ENCODE data around the gene AMIGO1. TPM values are rescaled to one million over a fixed set of nuclear protein-coding genes. Genes with fewer than 3 reads are reported as not detected.
A peak's percentile ranks its signal among the peaks of the same experiment; 100 is the strongest.

Gene AMIGO1
- total and polyA plus RNA-seq, 10 of the 15 experiments (the other 5 are each of a cell fraction or from before 2014, with no cell fraction given): 0.02 to 0.28 (median 0.08) TPM; not detected in 1

DNA sequence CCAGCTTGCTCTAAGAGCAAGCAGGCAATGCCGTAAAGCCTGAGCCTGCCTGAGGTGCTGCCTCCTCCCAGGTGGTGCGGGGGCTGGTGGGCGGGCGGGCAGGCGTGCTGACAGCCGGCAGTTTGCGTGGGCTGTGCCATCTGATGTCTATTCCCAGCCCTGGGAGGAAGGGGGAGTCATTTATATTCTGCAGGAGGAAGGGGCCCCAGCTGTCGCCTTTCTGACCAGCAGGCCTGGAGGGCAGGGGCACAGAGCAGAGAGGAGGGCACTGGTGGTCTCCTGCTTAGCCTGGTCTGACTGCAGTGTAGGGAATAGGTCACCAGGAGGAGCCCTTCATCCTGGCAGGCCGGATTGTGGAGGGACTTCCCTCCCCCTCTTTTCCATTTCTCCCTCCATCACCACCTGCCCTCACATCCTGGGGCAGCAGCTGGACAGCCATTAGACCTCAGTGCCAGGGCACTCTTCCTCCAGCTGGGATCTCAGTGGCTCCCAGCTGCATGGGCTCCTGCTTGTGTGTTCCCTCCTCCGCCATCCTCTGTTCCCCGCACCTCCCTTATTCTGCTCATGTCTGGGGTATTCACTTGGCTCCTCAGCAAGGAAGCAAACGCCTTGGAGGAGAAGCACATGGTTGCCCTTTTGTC is 11.2 kb downstream of the AMIGO1 start:
- CTCF ChIA-PET: interaction anchor here (0.6 to 26.7 kb wide), 16 partner anchors 8 to 299 kb away, joined by 3 to 1280 read pairs (median 4); partner anchors contain the start of genes AMIGO1, GPR61 and GSTM1
- ATAC-seq (peak; percentile 8; the same call in 1 of the 3 replicates), DNase-seq (ENCODE audit: low read depth, low spot score) (no peak), FAIRE-seq (no peak)
- peaks cover 9% of the 10 kb centered on the region for H3K79me2 ChIP-seq (ENCODE audit: control insufficient read depth, insufficient read depth, low read length)
- peaks cover 4% of the 10 kb centered on the region; the same call in 1 of the 2 replicates for H4K20me1 ChIP-seq (ENCODE audit: control insufficient read depth, insufficient read depth)
- peaks cover 4% of the 10 kb centered on the region for H3K4me1 ChIP-seq (ENCODE audit: control insufficient read depth, insufficient read depth, low read length)
- H3K9me3 ChIP-seq (replicated peaks; ENCODE audit: control insufficient read depth, insufficient read depth, low read length): no peaks in the 10 kb centered on the region
- SMC1A ChIA-PET (ENCODE audit: uncharacterized antibody, unreplicated experiment): interaction anchor here (0.9 to 14.4 kb wide), 7 partner anchors 8 to 48 kb away, joined by 3 to 431 read pairs (median 4); no protein-coding TSS in a partner anchor
- RAD21 ChIA-PET (ENCODE audit: unreplicated experiment): interaction anchor here (0.7 to 13.4 kb wide), 6 partner anchors 15 to 73 kb away, joined by 3 to 422 read pairs (median 4); no protein-coding TSS in a partner anchor
- no peak overlapping the region for H3K9ac ChIP-seq (ENCODE audit: control insufficient read depth, insufficient read depth, low read length)
- H3K27me3 ChIP-seq (replicated peaks in 1 of 2; ENCODE audit: control insufficient read depth in 2 of 2, insufficient read depth in 2 of 2, low read length in 1 of 2): no peaks in the 10 kb centered on the region
- intact Hi-C loops (cut with micrococcal nuclease; ENCODE audit: unreplicated experiment): loop anchor here (1.0 kb wide), 1 partner anchor 34 kb away; no protein-coding TSS in a partner anchor
- no peak overlapping the region for H3K4me3 ChIP-seq
- WGBS (ENCODE audit: insufficient coverage, insufficient replicate concordance, low lambda C conversion rate, missing lambda C conversion rate): 78% methylated on average over 12 of the region's 12 CpGs
- H3K4me2 ChIP-seq (ENCODE audit: control insufficient read depth, insufficient read depth): no peak overlapping the region
- POLR2A ChIA-PET: interaction anchor here (0.6 to 2.4 kb wide), 6 partner anchors 12 to 73 kb away, joined by 3 to 10 read pairs (median 4); no protein-coding TSS in a partner anchor
- H3K27ac ChIP-seq (ENCODE audit: control insufficient read depth, insufficient read depth): no peak overlapping the region
- no peak overlapping the region for H2AFZ ChIP-seq (ENCODE audit: control insufficient read depth, low read depth, low read length)
- peaks cover 7 to 20% of the 10 kb centered on the region in 2 experiments; a peak in 3 of 4 replicates for H3K36me3 ChIP-seq (ENCODE audit: control insufficient read depth in 2 of 2, insufficient read depth in 2 of 2, low read length in 1 of 2)
- in situ Hi-C loops (cut with MboI): no loop called here
- no TSS peak for BruUV-seq (replicated peaks)
- peak; percentile 69 for TF ChIP-seq HDGF (IDR thresholded peaks at IDR 0.05)
- TF ChIP-seq TCF12 (IDR thresholded peaks at IDR 0.05; ENCODE audit: low read depth, low read length): no peak
- no peak for TF ChIP-seq ZNF687 (IDR thresholded peaks at IDR 0.05)
- TF ChIP-seq RCOR1 (conservative IDR thresholded peaks at IDR 0.05; ENCODE audit: low read depth, low read length): no peak
- no peak for TF ChIP-seq ETV6 (conservative IDR thresholded peaks at IDR 0.05 in 1 of 2, IDR thresholded peaks at IDR 0.05 in 1 of 2; ENCODE audit: borderline replicate concordance in 1 of 2, low read depth in 1 of 2)
- TF ChIP-seq ZNF24 (IDR thresholded peaks at IDR 0.05): no peak
- TF ChIP-seq SMC3 (IDR thresholded peaks at IDR 0.05; ENCODE audit: borderline replicate concordance, low read length): peak; percentile 71
- no peak for TF ChIP-seq SPI1 (IDR thresholded peaks at IDR 0.05; ENCODE audit: borderline replicate concordance, insufficient read depth, low read depth, low read length)
- no peak for TF ChIP-seq RFX5 (IDR thresholded peaks at IDR 0.05; ENCODE audit: low read depth, low read length)
- TF ChIP-seq NBN (IDR thresholded peaks at IDR 0.05): no peak
- TF ChIP-seq CBFB (IDR thresholded peaks at IDR 0.05; ENCODE audit: low read depth): no peak
- no peak for TF ChIP-seq KAT2A (conservative IDR thresholded peaks at IDR 0.05; ENCODE audit: control insufficient read depth, low read depth, low read length)
- TF ChIP-seq, protein P1, sequence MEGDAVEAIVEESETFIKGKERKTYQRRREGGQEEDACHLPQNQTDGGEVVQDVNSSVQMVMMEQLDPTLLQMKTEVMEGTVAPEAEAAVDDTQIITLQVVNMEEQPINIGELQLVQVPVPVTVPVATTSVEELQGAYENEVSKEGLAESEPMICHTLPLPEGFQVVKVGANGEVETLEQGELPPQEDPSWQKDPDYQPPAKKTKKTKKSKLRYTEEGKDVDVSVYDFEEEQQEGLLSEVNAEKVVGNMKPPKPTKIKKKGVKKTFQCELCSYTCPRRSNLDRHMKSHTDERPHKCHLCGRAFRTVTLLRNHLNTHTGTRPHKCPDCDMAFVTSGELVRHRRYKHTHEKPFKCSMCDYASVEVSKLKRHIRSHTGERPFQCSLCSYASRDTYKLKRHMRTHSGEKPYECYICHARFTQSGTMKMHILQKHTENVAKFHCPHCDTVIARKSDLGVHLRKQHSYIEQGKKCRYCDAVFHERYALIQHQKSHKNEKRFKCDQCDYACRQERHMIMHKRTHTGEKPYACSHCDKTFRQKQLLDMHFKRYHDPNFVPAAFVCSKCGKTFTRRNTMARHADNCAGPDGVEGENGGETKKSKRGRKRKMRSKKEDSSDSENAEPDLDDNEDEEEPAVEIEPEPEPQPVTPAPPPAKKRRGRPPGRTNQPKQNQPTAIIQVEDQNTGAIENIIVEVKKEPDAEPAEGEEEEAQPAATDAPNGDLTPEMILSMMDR (IDR thresholded peaks at IDR 0.05 in 2 of 3, conservative IDR thresholded peaks at IDR 0.05 in 1 of 3; ENCODE audit: control insufficient read depth in 2 of 3, extremely low read depth in 1 of 3, insufficient read depth in 1 of 3, low read depth in 3 of 3, low read length in 3 of 3): peak; percentile 42 to 70 (median 63); a peak in 5 of 6 replicates
- no peak for TF ChIP-seq PAX5 (IDR thresholded peaks at IDR 0.05; ENCODE audit: borderline replicate concordance, low read depth, low read length)
- TF ChIP-seq DPF2 (IDR thresholded peaks at IDR 0.05): no peak
- 0 out of 2 replicates have a peak, but pooled peaks have one; percentile 37 for TF ChIP-seq RB1 (IDR thresholded peaks at IDR 0.05; ENCODE audit: borderline replicate concordance)
- no peak for TF ChIP-seq CBX3 (IDR thresholded peaks at IDR 0.05; ENCODE audit: borderline replicate concordance, low read depth)
- no peak for TF ChIP-seq TCF7 (IDR thresholded peaks at IDR 0.05; ENCODE audit: borderline replicate concordance)
- no peak for TF ChIP-seq MAX (IDR thresholded peaks at IDR 0.05; ENCODE audit: low read depth, low read length)
